ENCODE data around the gene ZSWIM9. TPM values are rescaled to one million over a fixed set of nuclear protein-coding genes. Genes with fewer than 3 reads are reported as not detected.
A peak's percentile ranks its signal among the peaks of the same experiment; 100 is the strongest.
"Not testable (repeated sequence)": the region's sequence is repeated elsewhere in the genome, so short reads cannot be mapped to it uniquely, and the experiment has no call there.

Gene ZSWIM9
- total and polyA plus RNA-seq, 2 donors from 2014 or later: 5.5 to 7.8 TPM

GRCh38 chr19:48216933-48217332 is 46.5 kb downstream of the ZSWIM9 start:
- FAIRE-seq (no peak), DNase-seq (no peak)
- H3K27me3 ChIP-seq (ENCODE audit: control insufficient read depth, insufficient read depth, low read length): no peaks in the 10 kb centered on the region
- H3K9me3 ChIP-seq (ENCODE audit: control insufficient read depth in 2 of 3, insufficient read depth in 1 of 3, low read length in 3 of 3): no peaks in the 10 kb centered on the region
- intact Hi-C loops (cut with DNase I): no loop called here
- TF ChIP-seq CTCF (IDR thresholded peaks at IDR 0.05; ENCODE audit: borderline replicate concordance, extremely low read depth, insufficient read depth): no peak
- H3K36me3 ChIP-seq (ENCODE audit: control insufficient read depth in 2 of 3, insufficient read depth in 3 of 3, low read length in 3 of 3): peaks cover 0 to 7% (median 6%) of the 10 kb centered on the region in 3 donors
- H3K9ac ChIP-seq (ENCODE audit: low read length in 3 of 3): no peak overlapping the region
- no peak overlapping the region for H3K4me3 ChIP-seq (ENCODE audit: low read length in 3 of 3)
- no peak overlapping the region for H3K27ac ChIP-seq (ENCODE audit: low read depth in 2 of 2, low read length in 2 of 2)
- no peaks in the 10 kb centered on the region for H3K4me1 ChIP-seq (ENCODE audit: control insufficient read depth in 2 of 3, insufficient read depth in 2 of 3, low read depth in 1 of 3, low read length in 3 of 3)

- no peak overlapping the region for H3K27ac ChIP-seq (ENCODE audit: low read depth in 2 of 2, low read length in 2 of 2)
- H3K9ac ChIP-seq (ENCODE audit: low read length in 3 of 3): no peak overlapping the region
- no peaks in the 10 kb centered on the region for H3K4me1 ChIP-seq (ENCODE audit: control insufficient read depth in 2 of 3, insufficient read depth in 2 of 3, low read depth in 1 of 3, low read length in 3 of 3)
- DNase-seq (peak in 1 of 5 donors; percentile 35), FAIRE-seq (no peak)
- no peak overlapping the region for H3K4me3 ChIP-seq (ENCODE audit: low read length in 3 of 3)
- intact Hi-C loops (cut with DNase I): no loop called here
- no peak for TF ChIP-seq CTCF (IDR thresholded peaks at IDR 0.05; ENCODE audit: borderline replicate concordance, extremely low read depth, insufficient read depth)
- no peaks in the 10 kb centered on the region for H3K9me3 ChIP-seq (ENCODE audit: control insufficient read depth in 2 of 3, insufficient read depth in 1 of 3, low read length in 3 of 3)
- peaks cover 0 to 6% (median 0%) of the 10 kb centered on the region in 3 donors for H3K36me3 ChIP-seq (ENCODE audit: control insufficient read depth in 2 of 3, insufficient read depth in 3 of 3, low read length in 3 of 3)
- H3K27me3 ChIP-seq (ENCODE audit: control insufficient read depth, insufficient read depth, low read length): no peaks in the 10 kb centered on the region
Observed at GRCh38 chr19:48218997-48219396, 48.5 kb downstream of the ZSWIM9 start.

GRCh38 chr19:48220784-48221183 is 50.3 kb downstream of the ZSWIM9 start:
- H3K4me1 ChIP-seq (ENCODE audit: control insufficient read depth in 2 of 3, insufficient read depth in 2 of 3, low read depth in 1 of 3, low read length in 3 of 3); H3K9ac ChIP-seq (ENCODE audit: low read length in 3 of 3); DNase-seq; intact Hi-C loops (cut with DNase I); H3K36me3 ChIP-seq (ENCODE audit: control insufficient read depth in 2 of 3, insufficient read depth in 3 of 3, low read length in 3 of 3); H3K27me3 ChIP-seq (ENCODE audit: control insufficient read depth, insufficient read depth, low read length); FAIRE-seq; H3K4me3 ChIP-seq (ENCODE audit: low read length in 3 of 3); H3K9me3 ChIP-seq (ENCODE audit: control insufficient read depth in 2 of 3, insufficient read depth in 1 of 3, low read length in 3 of 3); H3K27ac ChIP-seq (ENCODE audit: low read depth in 2 of 2, low read length in 2 of 2): not testable (repeated sequence)

- Histone ChIP-seq H3K36me3 (ENCODE audit: control insufficient read depth in 2 of 3, insufficient read depth in 3 of 3, low read length in 3 of 3) (peaks cover 0 to 3% (median 0%) of the 10 kb centered on the region in 3 donors), H3K4me1 (ENCODE audit: control insufficient read depth in 2 of 3, insufficient read depth in 2 of 3, low read depth in 1 of 3, low read length in 3 of 3) (no peaks in the 10 kb centered on the region), H3K27me3 (ENCODE audit: control insufficient read depth, insufficient read depth, low read length) (no peaks in the 10 kb centered on the region), H3K27ac (ENCODE audit: low read depth in 2 of 2, low read length in 2 of 2) (no peak overlapping the region), H3K9ac (ENCODE audit: low read length in 3 of 3) (no peak overlapping the region), H3K4me3 (ENCODE audit: low read length in 3 of 3) (no peak overlapping the region), H3K9me3 (ENCODE audit: control insufficient read depth in 2 of 3, insufficient read depth in 1 of 3, low read length in 3 of 3) (no peaks in the 10 kb centered on the region)
- FAIRE-seq (no peak), DNase-seq (no peak)
- no peak for TF ChIP-seq CTCF (IDR thresholded peaks at IDR 0.05; ENCODE audit: borderline replicate concordance, extremely low read depth, insufficient read depth)
- intact Hi-C loops (cut with DNase I): no loop called here
Observed at GRCh38 chr19:48221628-48222027, 51.1 kb downstream of the ZSWIM9 start.

Measured in kidney (tissue), 14 donors.